CD1c-positive myeloid dendritic cell (primary cell): ENCODE measurements around the gene STARD10.

ENCODE experiments used
- DNase-seq: peaks from one replicate; pipeline ENCODE4 v3.0.0-alpha.2; 2016; ENCODE audit errors: extremely low spot score

The STARD10 gene, protein sequence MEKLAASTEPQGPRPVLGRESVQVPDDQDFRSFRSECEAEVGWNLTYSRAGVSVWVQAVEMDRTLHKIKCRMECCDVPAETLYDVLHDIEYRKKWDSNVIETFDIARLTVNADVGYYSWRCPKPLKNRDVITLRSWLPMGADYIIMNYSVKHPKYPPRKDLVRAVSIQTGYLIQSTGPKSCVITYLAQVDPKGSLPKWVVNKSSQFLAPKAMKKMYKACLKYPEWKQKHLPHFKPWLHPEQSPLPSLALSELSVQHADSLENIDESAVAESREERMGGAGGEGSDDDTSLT

DNA sequence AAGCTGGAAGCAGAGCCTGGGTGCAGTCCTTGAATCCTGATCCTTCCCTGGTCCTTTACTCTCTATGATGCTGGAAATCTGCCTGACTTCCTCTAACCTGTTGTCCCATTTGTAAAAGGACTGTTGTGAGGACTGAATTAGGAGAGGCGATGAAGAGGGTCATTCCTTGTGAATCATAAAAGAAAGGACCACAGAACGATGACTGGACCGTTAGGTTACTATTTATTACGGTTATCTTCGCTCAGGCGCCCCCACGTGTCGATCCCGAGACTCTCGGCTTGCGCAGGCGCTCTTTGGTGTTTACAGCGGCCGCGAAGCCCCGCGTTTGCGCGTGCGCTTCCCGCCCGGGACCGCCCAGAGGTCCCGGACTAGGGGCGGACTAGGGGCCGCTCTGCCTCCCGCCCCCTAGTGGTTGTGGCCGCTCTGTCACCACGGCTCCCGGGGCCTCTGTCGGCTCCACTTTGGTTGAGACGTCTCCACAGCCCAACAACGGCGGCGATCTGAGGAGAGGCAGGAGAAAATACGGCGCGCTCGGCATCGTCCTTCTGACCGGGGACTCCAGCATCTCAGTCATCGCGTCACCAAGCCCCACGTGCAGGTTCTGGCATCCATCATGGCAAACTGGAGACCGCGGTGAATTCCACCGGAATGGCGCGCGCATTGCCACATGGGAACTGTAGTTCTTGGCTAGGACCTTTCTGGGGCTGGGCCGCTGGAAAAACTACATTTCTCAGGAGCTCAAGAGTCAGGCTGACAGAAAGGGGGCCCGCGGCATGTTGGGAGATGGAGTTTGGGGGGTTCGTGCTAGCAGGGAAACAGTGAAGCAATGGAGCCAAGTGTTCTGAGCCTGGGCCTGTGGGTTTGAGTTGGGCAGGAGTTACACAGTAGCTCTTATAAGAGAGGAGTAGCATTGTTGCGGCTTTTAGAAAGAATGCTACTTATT, at the start of gene STARD10:
TSS of gene STARD10 (minus strand) at position 623 of the 943 bp plus-strand sequence. CDS start 12,866 bp downstream, outside the sequence.
- DNase-seq: peak; percentile 99

DNA sequence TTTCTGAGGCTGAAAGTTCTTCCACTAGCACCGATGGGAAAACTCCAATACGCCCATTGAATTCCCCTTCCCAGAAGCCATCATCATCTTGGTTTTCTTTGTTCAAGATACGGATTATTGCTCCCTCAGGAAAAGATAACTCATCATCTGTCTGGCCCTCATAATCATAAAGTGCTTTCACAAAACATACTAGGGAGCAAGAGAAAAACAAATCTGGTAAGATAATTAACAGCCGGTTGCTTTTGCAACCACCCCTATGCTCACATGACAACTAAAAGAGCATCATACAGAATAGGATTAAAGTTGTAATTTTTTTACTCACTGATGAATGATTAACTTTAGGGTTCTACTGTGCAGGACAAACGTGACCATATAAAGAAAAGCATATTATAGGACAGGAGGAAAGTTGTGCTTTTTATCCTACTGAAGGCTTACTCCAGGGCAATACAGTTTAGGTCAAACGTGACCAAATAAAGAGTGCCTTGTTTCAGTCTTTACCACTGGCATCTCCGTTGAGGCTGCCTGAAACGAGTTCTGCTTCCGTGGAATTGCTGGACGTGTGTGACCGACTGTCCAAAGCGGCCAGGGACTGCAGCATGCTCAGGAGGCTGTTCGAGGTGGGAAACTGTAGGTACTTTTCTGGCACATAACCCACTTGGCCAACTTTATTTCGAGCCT, 48.9 kb upstream of the STARD10 start:
- no peak for DNase-seq

DNA sequence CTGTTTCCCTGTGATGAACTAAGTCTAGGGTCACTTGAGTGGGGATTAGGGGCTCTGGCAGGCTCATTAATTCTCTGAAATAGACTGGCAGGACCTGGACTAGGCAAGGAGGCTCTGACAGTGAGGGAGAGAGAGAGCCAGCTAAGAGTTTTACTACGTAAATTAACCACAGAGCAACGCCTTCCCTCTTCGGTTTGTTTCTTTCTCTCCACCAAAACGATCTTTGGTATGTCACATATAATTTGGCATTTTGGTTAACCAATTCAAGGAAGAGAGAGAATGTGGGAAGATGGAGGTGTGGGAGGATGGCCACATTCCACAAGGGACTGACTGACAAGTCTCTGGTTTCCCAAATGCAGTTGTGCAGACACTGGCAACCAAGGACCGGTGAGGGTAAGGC, 48.3 kb upstream of the STARD10 start:
- DNase-seq: no peak

DNA sequence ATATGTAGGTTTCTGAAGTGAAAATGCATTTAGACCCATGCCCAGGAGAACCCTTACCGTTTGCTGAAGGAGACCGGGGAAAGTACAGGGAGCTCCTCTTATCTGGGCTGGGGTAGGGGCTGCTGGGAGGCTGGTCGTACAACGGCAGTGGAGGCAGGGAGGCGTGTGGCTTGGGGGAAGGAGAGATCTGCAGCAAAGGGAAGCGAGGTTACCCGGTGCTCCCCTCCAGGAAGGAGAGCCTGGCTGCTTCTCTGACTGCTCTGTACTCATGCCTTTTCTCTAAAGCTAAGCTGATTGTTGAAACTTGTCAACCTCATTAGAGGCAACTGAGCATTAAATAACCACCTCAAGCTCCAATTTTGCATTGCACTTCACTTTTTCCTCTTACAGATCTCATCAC, 47.5 kb upstream of the STARD10 start:
- DNase-seq: no peak

DNA sequence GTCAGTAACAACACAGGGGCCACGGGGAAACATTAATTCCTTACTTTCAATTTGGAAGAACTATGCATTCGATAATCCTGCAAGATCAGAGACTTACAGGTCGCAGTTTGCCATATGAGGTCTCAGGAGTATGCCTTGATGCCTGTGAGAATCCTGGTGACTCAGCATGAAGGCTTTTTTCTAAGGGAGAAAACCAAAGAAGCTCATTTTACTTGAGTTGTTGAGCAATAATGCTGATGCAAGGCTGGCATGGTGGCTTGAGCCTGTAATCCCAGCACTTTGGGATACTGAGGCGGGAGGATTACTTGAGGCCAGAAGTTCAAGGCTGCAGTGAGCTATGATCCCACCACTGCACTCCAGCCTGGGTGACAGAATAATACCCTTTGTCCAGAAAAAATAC, 46.9 kb upstream of the STARD10 start:
- DNase-seq: no peak

DNA sequence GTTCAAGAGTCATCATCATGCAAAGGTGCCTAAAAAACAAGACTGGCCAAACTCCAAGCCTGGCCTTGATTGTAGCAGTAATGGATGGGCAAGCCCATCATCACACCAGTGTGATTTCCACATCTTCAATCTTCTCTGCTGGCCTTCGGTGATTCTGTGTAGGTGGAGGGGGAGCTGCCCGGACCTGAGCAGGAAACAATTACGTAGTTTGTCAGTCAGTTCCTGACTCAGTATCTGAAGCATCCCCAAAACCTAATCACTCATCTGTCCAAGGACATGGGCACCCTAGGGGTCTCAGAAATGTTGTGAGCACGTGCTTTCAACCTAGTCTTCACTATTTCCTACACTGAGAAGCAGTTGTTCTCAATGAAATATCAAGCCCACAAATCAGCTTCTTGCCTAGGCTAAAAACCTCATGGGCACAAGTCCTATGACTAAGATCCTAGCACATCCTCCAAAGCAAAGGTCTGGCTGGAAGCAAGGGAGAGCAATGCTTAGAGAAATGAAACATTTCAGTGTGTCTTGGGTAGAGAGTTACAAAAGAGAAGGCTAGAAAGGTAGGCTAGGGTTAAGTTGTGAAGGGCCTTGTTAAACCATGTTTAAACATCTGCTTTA, 45.0 kb upstream of the STARD10 start:
- no peak for DNase-seq

DNA sequence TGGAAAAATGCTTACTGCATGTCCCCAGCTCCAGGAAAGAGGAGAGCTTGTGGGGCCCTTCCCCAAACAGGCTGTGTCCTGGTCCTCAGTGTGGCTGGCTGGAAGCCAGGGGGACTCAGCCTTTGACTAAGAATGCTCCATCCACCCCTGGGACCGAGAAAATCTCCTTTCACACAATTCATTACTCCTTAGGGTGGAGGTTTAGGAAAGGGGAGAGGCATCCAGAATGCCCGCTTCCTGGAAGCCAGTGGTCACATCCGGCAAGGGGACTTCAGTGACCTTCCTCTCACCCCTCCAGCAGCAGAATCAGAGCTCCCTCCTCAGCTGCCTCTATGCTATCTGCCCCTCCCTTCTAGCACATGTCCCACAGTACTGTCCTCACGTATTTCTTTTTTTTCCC, 42.3 kb upstream of the STARD10 start:
- no peak for DNase-seq

DNA sequence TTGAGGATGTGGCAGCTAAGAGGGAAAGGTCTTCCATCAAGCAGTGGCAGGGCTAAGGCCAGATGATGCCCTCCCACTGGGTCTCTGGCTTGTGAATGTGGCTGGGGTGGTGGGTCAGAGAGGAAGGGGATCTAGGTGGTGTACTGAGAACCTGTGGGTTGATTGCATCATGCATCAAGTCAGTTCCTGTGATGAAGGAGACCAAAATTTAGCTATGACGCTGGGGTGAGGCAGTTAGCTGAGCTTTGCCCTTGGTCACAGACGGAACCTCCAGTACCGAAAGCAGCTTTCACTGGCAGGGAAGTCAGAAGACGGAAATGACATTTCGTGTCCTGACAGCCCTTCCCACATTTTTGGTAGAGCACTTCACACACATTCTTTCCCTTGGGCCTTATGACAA, 41.1 kb upstream of the STARD10 start:
- DNase-seq: peak; percentile 82

DNA sequence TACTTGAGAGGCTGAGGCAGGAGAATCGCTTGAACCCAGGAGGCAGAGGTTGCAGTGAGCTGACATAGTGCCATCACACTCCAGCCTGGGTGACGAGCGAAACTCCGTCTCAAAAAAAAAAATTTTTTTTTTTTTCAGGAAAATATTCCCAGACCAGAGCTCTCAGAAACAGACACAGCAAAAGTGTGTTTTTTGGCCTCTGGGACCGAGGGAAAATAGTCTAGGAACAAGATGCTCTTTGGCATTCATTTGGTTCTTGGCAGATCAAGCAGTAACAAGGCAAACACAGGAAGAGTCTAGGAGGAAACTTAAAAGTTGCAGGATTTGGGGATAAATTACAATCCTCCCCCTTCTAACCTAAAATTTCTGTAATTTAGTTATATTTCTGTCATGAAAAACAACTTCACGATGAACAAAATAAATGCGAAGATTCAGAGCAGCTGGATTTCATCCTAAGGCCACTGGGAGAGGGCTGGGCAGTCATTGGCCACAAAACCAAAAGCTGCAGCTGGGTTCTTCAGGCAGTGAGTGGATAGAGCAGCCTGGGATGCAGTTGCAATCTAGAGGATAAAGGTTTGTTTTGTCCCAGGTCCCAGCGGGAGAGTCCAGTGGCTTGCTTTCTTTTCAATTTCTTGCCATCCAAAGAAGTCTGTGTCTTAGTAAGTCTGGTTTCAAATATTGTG, 40.1 kb upstream of the STARD10 start:
- DNase-seq: no peak

DNA sequence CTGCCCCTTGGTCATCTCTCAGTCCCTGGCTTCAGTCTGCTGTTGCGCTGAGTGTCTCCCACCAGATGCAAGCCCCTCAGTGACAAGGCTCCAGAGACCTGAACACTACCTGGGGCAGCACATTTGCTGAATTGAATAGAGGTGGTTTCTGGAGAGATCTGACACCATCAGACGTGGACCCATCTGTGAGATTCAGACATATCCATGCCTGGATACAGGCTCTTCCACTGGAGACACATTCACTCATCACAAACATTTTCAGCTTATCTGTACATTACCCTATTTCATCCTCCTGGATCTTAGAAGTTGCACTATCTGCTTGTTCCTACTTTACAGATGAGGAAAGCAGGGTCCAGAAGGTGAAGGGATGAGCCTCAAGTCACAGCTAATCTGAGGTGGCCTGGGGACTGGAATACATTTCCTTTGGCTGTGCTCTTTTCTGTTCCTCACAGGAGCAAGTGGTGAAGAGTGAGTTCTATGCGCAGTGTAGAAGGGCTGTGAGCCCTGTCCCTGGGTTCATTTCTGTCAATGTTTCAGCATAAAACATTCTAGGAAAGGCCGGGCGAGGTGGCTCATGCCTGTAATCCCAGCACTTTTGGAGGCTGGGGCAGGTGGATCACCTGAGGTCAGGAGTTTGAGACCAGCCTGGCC, 39.4 kb upstream of the STARD10 start:
- DNase-seq: no peak

DNA sequence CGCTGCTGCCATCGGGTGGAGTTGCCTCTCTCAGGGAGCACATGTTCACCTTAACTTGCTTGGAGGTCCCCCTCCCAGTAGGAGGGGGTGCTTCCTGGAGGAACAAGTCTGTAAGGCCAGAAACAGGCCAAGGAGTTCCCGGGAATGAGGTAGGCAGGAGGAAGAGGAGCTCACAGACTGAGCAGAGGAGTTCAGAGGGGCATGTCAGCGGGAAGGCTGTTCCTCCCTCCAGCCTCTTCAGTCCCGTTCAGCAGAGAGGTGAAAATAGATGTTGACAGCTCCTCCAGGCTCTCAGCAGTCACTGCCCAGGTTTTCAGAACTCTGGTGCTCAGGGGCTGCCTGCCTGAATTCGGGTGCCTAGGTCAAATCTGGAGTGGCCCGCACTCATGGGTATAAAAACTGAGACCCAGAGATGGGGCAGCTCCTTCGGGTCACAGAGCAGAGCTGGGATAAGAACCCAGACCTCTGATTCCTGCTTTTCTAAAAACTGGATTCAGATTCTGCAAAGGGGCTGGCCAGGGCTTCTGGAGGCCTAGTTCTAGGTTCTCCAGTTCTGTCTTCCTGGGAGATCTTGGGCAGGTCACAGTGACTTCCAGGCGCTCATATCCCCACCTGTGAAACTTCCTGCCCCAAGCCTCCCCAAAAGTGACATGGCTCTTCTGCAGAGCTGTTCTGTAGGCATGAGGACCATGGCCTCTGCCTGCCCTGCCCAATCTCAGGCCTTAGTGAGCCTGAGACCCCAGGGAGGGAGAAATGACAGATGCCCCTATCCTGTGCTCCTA, 38.6 kb upstream of the STARD10 start:
- no peak for DNase-seq

DNA sequence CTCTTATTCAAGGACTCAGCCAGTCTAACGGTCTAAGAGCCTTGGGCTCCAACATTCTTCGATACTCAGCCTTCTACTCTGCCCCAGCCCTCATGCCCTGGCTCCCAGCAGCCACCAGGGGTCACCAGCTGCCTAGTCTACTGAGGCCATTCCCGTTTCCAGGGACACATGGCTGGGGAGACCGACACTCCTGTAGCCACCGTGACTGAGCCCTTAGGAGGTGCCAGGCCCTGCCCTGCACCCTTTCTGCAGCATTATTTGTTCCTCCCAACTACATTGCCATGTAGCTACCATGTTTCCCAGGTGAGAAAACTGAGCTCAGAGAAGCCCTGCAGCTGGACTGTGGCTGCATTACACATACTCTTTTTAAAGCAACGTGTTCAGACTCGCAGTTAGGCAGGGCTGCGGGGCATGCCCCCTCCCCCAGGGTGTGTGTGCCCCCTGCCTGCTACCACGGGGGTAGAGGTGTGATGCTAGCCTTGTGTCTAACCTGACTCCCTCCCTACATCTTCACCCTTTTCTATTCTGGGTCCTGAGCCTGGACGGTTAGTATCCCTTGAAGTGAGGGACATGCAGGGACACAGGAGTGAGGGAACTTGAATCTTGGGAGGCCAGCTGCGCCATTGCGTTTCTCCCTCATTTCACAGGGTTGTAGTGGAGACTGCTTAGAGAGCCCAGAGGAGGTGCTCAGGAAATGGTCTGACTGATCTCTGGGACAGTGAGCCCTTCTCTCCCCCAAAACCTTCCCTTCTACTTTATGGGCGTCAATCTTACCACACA, 37.9 kb upstream of the STARD10 start:
- DNase-seq: peak; percentile 74

DNA sequence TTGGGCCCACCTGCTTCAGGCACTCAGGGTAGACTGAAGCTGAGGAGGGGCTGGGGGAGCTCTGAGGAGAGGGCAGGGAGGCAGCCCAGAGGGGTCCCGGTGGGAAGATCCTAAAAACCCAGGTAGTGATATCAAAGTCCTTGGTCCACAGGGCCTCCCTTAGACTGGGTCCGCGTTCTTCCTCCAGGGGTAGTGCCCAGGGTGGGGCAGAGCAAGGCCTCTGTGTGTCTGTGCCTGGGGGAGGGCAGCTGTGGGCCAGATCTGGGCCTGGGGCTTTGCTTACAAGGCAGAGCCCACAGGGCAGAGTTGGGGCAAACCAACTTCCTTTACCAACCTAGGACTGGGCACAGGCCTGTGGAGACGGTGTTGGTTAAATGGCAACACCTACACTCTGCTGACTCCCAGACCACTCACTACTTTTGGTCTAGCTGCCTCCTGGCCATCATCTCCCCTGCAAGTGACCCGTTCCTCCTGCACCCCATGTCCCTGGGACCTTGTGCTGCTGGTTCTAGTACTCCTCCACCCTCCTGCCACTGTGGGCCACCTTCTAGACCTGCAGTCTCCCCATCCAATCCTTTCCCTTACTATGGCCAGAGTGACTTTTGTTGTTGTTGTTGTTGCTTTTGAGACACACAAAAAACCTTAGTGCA, 36.2 kb upstream of the STARD10 start:
- DNase-seq: no peak

DNA sequence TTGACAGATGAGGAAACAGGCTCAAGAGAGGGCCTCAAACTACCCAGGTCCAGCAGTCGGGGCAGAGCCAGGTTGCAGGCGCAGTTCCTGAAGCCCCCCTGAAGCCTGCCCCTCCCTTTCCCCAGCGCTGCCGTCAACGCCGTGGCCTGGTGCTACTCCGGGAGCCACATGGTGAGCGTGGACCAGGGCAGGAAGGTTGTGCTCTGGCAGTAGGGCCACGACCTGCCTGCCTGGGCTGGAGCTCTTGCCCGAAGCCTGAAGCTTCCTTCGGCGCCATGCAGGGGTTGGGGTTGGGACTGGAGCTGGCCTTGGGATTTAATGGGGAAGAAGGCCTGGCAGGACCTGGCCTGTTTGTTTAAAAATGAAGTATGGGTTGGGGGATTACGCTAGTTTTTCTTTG, 35.3 kb upstream of the STARD10 start:
- DNase-seq: no peak

DNA sequence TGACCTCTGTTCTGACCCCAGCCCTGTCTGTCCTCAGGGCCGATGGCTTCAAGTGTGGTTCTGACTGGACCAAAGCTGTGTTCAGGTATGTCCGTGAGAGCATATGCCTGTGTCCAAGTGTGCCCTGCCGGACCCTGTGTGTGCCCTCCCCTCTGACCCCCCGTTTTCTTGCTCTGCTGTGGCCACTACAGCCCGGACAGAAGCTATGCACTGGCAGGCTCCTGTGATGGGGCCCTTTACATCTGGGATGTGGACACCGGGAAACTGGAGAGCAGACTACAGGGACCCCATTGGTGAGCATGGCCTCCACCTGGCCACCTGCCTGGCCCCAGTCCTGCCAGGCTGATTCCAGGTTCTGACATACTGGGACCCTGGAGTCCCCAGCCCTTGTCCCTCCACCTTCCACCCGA, 34.9 kb upstream of the STARD10 start:
- no peak for DNase-seq

DNA sequence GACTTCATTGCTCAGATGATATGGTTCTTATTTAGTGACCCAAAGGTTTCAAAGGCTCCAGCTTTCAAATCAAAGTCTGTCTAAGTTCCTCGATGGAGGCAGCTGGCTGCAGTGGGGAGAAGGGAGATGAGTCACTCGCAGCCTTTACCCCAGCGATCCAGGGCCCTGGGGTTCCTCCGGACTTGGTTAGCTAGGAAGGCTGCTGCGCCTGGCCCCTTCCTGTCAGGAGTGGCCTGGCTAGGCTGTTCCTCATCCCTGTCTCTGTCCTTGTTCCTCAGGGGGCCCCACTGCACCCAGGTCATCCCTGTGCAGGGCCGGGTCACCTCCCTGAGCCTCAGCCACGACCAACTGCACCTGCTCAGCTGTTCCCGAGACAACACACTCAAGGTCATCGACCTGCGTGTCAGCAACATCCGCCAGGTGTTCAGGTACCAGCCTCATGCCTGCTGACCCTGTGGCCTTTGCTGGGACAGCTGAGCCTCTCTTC, 34.3 kb upstream of the STARD10 start:
- peak; percentile 61 for DNase-seq

DNA sequence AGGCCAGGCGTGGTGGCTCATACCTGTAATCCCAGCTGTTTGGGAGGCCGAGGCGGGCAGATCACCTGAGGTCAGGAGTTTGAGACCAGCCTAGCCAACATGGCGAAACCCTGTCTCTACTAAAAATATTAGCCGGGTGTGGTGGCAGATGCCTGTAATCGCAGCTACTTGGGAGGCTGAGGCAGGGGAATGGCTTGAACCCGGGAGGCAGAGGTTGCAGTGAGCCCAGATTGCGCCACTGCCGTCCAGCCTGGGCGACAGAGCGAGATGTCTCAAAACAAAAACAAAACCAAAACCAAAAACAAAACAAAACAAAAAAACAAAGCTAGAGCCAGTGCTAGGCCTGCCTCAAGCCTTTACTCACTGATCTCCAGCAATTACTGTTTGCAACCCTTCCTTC, 33.8 kb upstream of the STARD10 start:
- DNase-seq: peak; percentile 56

DNA sequence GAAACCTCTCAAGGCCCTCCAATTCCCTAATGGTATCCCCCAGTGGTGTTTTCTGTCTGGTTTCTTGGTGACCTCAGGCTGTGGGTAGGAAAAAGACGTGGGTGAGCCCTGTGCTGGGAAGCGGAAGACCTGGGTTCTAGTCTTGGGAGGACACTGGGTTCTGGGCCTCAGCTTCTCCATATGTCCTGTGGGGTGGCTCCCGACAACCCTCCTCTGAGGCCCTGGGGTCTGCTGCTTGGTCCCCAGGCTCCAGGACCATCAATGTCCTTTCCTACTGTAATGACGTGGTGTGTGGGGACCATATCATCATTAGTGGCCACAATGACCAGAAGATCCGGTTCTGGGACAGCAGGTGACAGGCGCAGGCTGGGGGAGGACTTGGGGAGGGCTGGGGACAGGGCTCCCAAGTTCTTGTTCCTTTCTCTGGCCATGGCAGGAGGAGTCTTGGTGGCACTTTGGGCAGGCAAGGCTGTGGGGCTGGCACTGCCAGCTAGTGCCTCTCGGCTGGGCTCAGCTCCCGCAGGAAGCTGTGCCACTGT, 33.2 kb upstream of the STARD10 start:
- DNase-seq: no peak
